Measurements from ENCODE around the gene ALPI. TPM values are rescaled to one million over a fixed set of nuclear protein-coding genes. Genes with fewer than 3 reads are reported as not detected.

The ALPI gene
- total and polyA plus RNA-seq, 9 of the 15 experiments (the other 6 are each of a cell fraction or from before 2014, with no cell fraction given) = not detected

DNA sequence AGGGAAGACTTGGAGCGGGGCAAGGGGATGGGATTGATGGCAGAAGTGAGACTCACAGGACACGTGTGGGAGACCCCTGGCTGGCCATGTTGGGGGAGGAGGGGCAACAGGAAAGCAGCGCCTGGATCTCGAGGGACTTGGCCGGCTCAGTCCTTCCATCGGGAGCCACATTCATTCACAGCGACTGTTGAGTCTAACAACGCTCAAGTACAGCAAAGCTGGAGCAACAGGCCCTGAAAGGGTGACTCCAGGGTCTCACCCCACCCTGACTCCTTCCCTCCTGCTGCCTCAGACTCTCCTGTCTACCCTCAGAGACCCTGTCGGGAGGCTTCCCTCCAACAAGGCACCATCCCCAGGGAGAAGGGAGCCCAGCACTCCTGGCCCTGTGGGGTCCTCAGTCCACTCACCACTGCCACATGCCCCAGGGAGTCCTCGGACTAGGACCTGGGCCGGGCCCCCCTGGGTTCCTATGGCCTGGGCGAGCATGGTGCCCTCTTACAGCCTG is 14.8 kb upstream of the ALPI start:
- TF ChIP-seq, protein P1, sequence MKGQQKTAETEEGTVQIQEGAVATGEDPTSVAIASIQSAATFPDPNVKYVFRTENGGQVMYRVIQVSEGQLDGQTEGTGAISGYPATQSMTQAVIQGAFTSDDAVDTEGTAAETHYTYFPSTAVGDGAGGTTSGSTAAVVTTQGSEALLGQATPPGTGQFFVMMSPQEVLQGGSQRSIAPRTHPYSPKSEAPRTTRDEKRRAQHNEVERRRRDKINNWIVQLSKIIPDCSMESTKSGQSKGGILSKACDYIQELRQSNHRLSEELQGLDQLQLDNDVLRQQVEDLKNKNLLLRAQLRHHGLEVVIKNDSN (CRISPR knock-in tag; IDR thresholded peaks at IDR 0.05) = no peak
- TF ChIP-seq ZNF146 (CRISPR knock-in tag; IDR thresholded peaks at IDR 0.05; ENCODE audit: unreplicated experiment) (no peak), SRSF3 (IDR thresholded peaks at IDR 0.05; ENCODE audit: insufficient read depth, low read length) (no peak), RBM39 (optimal IDR thresholded peaks at IDR 0.05; ENCODE audit: low read depth, low read length) (no peak), ARID1B (IDR thresholded peaks at IDR 0.05) (no peak), KAT7 (CRISPR knock-in tag; IDR thresholded peaks at IDR 0.05; ENCODE audit: borderline replicate concordance) (no peak), ELF1 (tag; IDR thresholded peaks at IDR 0.05) (no peak), PCBP2 (IDR thresholded peaks at IDR 0.05; ENCODE audit: low read depth, low read length, poor library complexity, severe bottlenecking) (no peak), CREM (IDR thresholded peaks at IDR 0.05; ENCODE audit: low read depth) (no peak), DACH1 (IDR thresholded peaks at IDR 0.05; ENCODE audit: partially characterized antibody) (no peak), POLR2A (conservative IDR thresholded peaks at IDR 0.05) (no peak), ZEB2 (IDR thresholded peaks at IDR 0.05) (no peak), THRAP3 (IDR thresholded peaks at IDR 0.05; ENCODE audit: borderline replicate concordance) (no peak), ZNF77 (CRISPR knock-in tag; IDR thresholded peaks at IDR 0.05) (no peak), SIN3A (IDR thresholded peaks at IDR 0.05; ENCODE audit: borderline replicate concordance in 2 of 2, control insufficient read depth in 1 of 2, low read depth in 2 of 2, low read length in 2 of 2) (no peak), PCBP1 (IDR thresholded peaks at IDR 0.05; ENCODE audit: low read depth, low read length, poor library complexity, severe bottlenecking) (no peak)
- TF ChIP-seq, protein P2, sequence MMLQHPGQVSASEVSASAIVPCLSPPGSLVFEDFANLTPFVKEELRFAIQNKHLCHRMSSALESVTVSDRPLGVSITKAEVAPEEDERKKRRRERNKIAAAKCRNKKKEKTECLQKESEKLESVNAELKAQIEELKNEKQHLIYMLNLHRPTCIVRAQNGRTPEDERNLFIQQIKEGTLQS (IDR thresholded peaks at IDR 0.05) = no peak
- TF ChIP-seq, protein P2 (CRISPR knock-in tag; conservative IDR thresholded peaks at IDR 0.05) = no peak
- TF ChIP-seq, protein P3, sequence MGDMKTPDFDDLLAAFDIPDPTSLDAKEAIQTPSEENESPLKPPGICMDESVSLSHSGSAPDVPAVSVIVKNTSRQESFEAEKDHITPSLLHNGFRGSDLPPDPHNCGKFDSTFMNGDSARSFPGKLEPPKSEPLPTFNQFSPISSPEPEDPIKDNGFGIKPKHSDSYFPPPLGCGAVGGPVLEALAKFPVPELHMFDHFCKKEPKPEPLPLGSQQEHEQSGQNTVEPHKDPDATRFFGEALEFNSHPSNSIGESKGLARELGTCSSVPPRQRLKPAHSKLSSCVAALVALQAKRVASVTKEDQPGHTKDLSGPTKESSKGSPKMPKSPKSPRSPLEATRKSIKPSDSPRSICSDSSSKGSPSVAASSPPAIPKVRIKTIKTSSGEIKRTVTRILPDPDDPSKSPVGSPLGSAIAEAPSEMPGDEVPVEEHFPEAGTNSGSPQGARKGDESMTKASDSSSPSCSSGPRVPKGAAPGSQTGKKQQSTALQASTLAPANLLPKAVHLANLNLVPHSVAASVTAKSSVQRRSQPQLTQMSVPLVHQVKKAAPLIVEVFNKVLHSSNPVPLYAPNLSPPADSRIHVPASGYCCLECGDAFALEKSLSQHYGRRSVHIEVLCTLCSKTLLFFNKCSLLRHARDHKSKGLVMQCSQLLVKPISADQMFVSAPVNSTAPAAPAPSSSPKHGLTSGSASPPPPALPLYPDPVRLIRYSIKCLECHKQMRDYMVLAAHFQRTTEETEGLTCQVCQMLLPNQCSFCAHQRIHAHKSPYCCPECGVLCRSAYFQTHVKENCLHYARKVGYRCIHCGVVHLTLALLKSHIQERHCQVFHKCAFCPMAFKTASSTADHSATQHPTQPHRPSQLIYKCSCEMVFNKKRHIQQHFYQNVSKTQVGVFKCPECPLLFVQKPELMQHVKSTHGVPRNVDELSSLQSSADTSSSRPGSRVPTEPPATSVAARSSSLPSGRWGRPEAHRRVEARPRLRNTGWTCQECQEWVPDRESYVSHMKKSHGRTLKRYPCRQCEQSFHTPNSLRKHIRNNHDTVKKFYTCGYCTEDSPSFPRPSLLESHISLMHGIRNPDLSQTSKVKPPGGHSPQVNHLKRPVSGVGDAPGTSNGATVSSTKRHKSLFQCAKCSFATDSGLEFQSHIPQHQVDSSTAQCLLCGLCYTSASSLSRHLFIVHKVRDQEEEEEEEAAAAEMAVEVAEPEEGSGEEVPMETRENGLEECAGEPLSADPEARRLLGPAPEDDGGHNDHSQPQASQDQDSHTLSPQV (IDR thresholded peaks at IDR 0.05) = no peak
- Histone ChIP-seq H3K36me3 (ENCODE audit: control insufficient read depth, insufficient read depth, low read length) (no peaks in the 10 kb centered on the region), H4K20me1 (replicated peaks; ENCODE audit: control insufficient read depth, insufficient read depth, low read length) (0 out of 2 replicates have a peak, but pooled peaks cover 3% of the 10 kb centered on the region), H3K4me2 (ENCODE audit: insufficient read depth, low read length) (no peak overlapping the region), H3K4me1 (replicated peaks in 1 of 2; ENCODE audit: control insufficient read depth in 2 of 2, insufficient read depth in 2 of 2, low read length in 2 of 2) (peaks cover 0 to 12% of the 10 kb centered on the region in 2 experiments; a peak in 2 of 5 replicates), H3K9me3 (replicated peaks; ENCODE audit: control insufficient read depth, insufficient read depth, low read depth, low read length) (no peaks in the 10 kb centered on the region), H3K9me1 (ENCODE audit: control insufficient read depth, insufficient read depth, low read length) (no peaks in the 10 kb centered on the region), H2AFZ (ENCODE audit: low read depth, low read length) (no peak overlapping the region), H3K27ac (ENCODE audit: extremely low read depth, low read depth, low read length) (no peak overlapping the region), H3K79me2 (ENCODE audit: control insufficient read depth, insufficient read depth, low read length) (no peaks in the 10 kb centered on the region), H3K9ac (ENCODE audit: insufficient read depth in 1 of 2, low read depth in 2 of 2, low read length in 2 of 2) (no peak overlapping the region), H3K27me3 (ENCODE audit: control insufficient read depth in 2 of 2, insufficient read depth in 2 of 2, low read length in 2 of 2) (peaks cover 0 to 22% of the 10 kb centered on the region in 2 experiments; a peak in 3 of 5 replicates), H3K4me3 (no peak overlapping the region)
- ATAC-seq (no peak), FAIRE-seq (no peak), DNase-seq (ENCODE audit: extremely low read depth in 1 of 4, low spot score in 3 of 4) (no peak)
- POLR2A ChIA-PET = no interaction called here
- WGBS (ENCODE audit: insufficient coverage, low coverage, missing lambda C conversion rate) = 7% methylated on average over 10 of the region's 12 CpGs
- no TSS peak for BruUV-seq (replicated peaks)
- in situ Hi-C loops (cut with MboI) (no loop called here), intact Hi-C loops (cut with micrococcal nuclease) (loop anchor here (2.0 to 5.0 kb wide), 3 partner anchors 74 to 588 kb away; no protein-coding TSS in a partner anchor)
- CTCF ChIA-PET (ENCODE audit: low intra/inter-chr PET ratio) = interaction anchor here (0.7 to 1.0 kb wide), 2 partner anchors 419 to 541 kb away, joined by 3 to 4 read pairs; no protein-coding TSS in a partner anchor

All from K562 (cell line).